HG03565 (cell line): ENCODE measurements around the gene CHRM2.

ENCODE experiments used
- ATAC-seq: cut with Tn5 transposase; IDR thresholded peaks from one replicate; pipeline ENCODE4 v1.9.1; 2021; ENCODE audit warnings: mild to moderate bottlenecking, moderate library complexity; ENCODE audit not compliant: unreplicated experiment

The CHRM2 gene

GRCh38 chr7:137017221-137017620 lies 148.8 kb downstream of the CHRM2 start:
- ATAC-seq, result no peak

DNA sequence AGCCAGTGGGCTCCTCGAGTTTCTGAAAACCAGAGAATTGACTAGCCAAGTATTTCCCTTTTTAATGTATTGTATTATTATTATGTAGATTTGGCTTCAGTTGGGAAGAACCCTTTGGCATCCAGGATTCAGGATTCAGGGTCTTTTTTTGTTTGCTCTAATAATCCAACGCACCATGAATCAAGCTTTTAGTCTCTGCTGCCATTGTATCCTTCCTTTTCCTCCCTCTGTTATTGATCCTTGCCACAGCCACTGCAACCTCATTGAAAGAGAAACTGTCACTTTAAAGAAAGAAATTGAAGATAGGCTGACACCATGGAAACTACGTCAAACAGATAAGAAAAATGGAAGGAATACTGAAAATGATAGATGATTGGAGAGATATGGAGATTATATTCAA lies 150.0 kb downstream of the CHRM2 start:
- ATAC-seq, result no peak

GRCh38 chr7:137020351-137020750 lies 151.9 kb downstream of the CHRM2 start:
- ATAC-seq, result no peak

- no peak for ATAC-seq
These were observed 157.2 kb downstream of the CHRM2 start for GRCh38 chr7:137025469-137026175.

DNA sequence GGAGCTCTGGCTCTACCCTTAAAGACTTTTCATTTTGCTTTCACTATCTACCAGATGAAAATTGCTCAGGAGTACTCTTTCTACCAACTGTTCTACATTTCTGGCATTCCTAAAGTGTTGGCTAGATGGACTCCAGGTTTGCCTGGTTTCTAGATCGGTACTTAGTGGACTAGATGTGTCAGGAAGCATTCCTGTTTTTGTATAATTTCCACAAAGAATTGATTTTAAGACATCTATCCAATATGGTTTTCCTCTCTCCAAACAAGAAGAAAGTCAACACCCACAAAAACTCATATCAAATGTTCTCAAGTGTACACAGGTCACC lies 157.7 kb downstream of the CHRM2 start:
- no peak for ATAC-seq

DNA sequence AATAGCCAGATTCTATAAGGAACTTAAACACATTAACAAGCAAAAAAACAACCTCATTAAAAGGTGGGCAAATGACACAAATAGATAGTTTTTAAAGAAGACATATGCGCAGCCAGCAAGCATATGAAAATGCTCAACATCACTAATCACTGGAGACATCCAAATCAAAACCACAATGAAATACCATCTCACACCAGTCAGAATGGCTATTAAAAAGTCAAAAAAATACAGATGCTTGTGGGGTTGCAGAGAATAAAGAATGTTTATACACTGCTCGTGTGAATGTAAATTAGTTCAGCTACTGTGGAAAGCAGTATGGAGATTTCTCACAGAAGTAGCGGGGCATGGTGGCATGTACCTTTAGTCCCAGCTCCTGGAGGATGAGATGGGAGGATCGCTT lies 164.0 kb downstream of the CHRM2 start:
- ATAC-seq, result no peak

- no peak for ATAC-seq
These were observed 168.3 kb downstream of the CHRM2 start for GRCh38 chr7:137036768-137037167.

DNA sequence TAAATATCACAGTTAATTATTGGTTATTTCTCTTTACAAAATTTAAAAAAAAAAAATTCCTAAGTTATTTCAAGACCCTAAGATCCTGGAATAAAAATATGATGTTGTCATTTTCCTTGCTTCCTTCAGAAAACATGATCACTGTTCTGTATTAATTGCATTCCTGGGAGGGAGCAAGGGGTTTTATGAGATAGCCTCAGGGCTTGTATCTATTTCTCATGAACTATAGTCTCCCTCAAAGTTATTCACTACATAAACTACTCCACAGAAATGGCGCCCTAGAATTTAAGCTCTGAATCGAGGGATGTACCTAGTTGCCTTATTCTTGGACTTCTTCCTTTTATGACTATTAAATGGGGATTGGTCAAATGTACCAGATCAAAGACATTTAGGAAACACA lies 170.3 kb downstream of the CHRM2 start:
- no peak for ATAC-seq

DNA sequence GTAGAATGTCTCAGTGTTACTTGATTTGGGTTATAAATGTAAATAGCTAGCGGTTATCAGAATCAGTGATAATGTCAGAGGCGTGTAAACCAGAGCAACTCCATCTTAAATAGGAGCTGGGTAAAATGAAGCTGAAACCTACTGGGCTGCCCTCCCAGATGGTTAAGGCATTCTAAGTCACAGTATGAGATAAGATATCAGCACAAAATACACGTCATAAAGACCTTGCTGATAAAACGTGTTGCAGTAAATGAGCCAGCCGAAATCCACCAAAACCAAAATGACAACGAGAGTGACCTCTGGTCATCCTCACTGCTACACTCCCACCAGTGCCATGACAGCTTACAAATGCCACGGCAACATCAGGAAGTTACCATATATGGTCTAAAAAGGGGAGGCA lies 172.3 kb downstream of the CHRM2 start:
- ATAC-seq, result no peak

- ATAC-seq, result no peak
These were observed 177.1 kb downstream of the CHRM2 start for GRCh38 chr7:137045573-137045972.

DNA sequence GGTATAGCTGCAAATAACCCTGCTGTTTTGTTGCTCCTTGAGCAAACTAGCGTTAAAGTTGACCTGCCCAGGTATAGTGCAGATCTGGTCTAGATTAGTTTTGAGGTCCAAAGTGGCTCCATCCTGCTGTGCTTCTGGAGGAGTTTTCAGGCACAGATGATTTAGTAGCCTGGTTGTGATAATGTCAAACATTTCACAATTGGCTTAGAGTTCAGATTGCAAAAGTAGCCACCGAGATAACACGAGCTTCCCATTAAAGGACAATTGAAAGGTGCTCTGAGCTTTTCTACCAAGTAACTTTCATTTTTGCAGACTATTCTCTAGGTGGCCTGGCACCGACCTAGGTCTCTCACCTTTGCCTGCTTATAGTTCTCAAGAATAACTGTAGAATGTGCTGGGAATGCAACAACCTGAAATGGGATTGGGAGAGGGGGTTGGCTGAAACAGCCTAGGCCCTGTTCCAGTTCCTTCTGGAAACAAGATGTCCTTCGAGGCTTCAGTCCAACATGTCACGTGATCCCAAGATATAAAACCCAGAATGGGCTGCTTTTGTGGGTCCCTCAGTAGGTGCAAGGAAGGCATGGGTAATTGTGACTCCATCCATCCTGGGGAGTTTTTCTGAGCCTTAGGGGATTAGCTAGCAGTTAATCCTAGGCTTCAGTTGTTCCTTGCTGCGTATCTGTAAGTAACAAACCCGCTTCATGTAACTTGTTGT lies 201.0 kb downstream of the CHRM2 start:
- no peak for ATAC-seq
